Occipital lobe (tissue), 2 donors: ENCODE results near the gene RUNX2. TPM values are rescaled to one million over a fixed set of nuclear protein-coding genes. Genes with fewer than 3 reads are reported as not detected.

Experiments
- DNase-seq: peaks from one replicate; lab custom pipeline; 2025; lab: John Stamatoyannopoulos, UW
- total RNA-seq: library from RNA; depleted of rRNA; stranded (reverse); fragments of >200 nt; gene quantifications from one replicate; pipeline ENCODE4 v1.2.3, GENCODE V29; 2014

RUNX2 gene
- total RNA-seq, 1 donor from 2014 or later = 0.16 TPM

GRCh38 chr6:45513213-45513618 is 185.1 kb downstream of the RUNX2 start:
- no peak for DNase-seq

- no peak for DNase-seq
These were observed 185.7 kb downstream of the RUNX2 start for GRCh38 chr6:45513843-45514242.

DNA sequence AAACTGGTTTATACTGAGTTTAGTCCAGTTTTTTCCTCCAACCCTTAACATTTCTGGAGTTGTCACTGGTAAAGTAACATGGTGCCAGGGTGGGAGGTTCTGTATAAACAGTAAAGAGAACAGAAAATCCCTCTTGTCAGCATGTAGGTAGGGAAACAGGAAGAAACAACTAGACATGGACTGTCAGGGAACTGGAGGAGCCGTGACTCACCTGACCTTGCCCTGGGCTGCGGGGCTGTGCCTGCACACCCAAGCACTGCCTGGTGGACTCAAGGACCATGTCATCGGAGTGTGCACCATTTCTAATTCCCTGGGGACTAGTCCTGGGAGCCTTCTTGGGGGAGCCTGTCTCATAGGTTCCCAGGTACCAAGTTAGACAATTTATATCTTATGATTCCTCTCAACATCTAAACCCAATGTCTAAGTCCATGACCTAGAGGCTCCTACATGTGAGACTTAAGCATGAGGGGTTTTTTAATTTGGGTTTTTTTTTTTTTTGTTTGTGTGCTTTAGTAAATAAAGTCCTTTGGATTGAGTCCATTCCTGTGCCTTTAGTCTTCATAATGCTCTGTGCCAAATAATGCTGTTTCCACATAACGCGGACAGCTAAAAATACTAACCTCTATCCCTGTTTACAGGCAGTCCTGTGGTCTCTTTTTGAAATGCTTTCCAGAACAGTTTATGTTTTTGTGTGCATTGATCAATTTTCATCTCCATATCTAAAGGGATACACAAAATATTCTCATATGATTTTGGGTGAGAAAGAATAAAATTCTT is 186.5 kb downstream of the RUNX2 start:
- DNase-seq = no peak

- no peak for DNase-seq
These were observed 190.0 kb downstream of the RUNX2 start for GRCh38 chr6:45518013-45518720.

DNA sequence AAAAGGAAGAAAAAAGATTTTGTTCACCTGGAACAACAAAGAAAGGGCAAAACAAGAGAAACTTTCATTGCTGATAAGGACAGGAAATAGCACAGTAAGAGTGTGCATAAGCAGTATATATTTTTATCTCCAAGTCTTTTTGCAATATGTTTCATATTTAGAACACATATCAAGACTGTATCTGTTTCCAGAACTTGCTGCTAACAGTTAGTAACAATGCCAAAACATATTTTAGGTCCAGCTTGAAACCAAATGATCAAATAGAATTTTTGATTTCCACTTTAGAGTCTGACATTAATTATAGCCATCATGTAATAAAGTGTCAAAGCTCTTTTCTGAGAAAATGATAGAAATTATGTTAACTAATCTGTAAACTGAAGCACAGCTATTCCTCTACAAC is 193.1 kb downstream of the RUNX2 start:
- no peak for DNase-seq

GRCh38 chr6:45522486-45522885 is 194.4 kb downstream of the RUNX2 start:
- DNase-seq = no peak

GRCh38 chr6:45527210-45527609 is 199.1 kb downstream of the RUNX2 start:
- DNase-seq = no peak

DNA sequence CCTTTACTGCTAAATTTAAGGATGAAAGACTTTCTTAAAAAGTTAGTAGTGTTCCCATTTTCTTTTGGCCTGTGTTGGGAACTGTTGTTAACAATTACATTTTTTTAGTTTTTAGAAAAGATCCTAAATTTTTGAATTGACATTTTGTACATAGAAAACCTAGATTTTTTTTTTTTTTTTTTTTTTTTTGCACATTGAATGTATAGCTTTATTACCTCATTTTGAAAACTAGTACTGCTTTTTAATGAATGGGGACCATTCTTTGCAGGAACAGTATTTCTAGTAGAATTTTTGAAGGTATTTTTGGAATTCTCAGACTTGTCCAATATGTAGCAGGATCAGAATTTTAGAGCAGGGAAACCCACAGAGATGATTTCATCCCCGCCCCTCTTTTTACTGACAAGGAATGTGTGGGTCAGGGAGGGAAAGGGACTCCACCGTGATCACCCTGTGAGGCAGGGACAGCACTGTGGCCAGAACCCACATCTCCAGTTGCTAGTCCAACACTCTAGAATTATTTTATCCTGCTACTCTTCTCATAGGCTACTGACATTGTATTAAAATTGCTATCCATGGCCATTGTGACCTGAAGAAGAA is 204.0 kb downstream of the RUNX2 start:
- DNase-seq = no peak

DNA sequence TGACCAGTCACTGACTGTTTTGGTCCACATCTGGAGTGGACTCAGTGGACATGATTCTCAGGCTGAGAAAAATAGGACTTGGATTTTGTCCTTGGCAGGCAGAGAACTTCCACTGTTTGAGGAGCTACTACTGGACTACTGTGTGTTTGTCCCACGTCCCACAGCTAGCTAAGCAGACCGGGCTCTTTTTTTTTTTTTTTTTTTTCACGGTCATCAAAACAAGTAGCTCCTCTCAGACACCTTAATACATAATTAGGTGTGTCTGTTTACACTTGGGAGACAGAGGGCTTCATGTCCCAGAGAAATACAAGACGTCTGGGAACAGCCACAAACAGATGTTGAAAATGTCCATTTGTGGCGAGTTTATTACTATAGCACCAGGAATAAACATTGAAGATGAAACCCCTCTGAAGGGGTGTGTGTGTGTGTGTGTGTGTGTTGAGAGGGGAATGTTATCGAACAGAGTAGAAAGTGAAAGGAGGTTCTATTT is 204.6 kb downstream of the RUNX2 start:
- DNase-seq = no peak

- no peak for DNase-seq
These were observed 205.3 kb downstream of the RUNX2 start for GRCh38 chr6:45533386-45533785.

- DNase-seq = no peak
These were observed 207.8 kb downstream of the RUNX2 start for GRCh38 chr6:45535933-45536332.

GRCh38 chr6:45537539-45537938 is 209.4 kb downstream of the RUNX2 start:
- no peak for DNase-seq

- DNase-seq = no peak
These were observed 210.8 kb downstream of the RUNX2 start for GRCh38 chr6:45538641-45539547.

GRCh38 chr6:45540375-45540920 is 212.3 kb downstream of the RUNX2 start:
- no peak for DNase-seq

DNA sequence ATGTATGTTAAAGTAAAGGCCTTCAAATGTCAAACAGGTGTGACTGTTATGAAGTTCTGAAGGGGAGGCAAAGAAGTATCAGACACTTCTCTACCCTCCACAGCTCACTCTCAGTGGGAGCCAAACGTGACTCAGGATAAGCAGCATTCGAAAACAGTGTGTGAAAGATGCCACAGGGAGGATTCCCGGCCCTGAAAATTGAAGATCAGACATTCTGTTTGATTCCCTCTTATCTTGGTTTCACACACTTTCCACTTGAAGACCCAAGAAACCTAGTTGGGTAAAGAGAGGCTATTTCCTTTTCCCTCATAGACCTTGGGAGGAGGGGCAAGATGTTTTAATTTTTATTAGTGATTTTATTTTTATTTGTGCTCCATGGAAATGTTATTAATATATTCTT is 213.8 kb downstream of the RUNX2 start:
- no peak for DNase-seq

GRCh38 chr6:45543298-45544235 is 215.4 kb downstream of the RUNX2 start:
- no peak for DNase-seq

DNA sequence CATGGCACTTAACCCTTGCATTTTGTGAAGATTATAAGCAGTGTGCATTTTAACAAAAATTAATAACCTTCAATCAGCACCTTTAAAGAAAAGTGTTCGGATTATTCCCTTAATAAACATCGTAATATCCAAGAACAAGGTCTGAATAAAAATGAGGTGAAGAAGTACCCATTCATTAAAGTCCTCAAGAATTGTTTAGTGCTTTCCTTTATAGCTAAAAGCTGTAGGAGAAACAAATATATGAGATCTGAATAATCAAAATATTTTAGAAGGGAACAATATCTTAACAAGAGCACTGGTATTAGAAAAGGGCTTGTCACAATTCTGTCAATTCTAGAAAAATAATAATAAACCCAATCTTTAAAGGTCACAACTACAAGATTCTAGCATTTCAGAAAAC is 217.3 kb downstream of the RUNX2 start:
- DNase-seq = no peak

- no peak for DNase-seq
These were observed 220.8 kb downstream of the RUNX2 start for GRCh38 chr6:45548657-45549515.

GRCh38 chr6:45552536-45552935 is 224.4 kb downstream of the RUNX2 start:
- no peak for DNase-seq
